Measurements from ENCODE around the gene NEK7.

NEK7 gene

DNA sequence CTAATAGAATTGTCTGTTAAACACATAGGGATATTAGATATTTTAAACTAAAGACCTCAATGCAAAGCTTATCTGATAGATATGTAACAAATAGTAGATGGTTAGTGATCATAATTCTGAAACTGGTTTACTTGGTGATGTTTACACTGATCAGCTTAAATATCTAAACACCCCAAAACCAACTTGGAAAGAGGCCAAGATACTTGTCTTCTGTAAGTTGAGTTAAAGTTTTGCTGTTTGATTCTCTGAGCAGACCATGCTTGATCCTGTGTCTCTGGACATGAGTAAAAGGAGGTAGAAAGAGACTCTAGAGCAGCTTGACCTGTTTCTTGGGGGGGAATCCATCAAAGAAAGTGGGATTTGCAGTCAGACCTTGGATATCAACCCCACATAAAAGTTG lies 107.5 kb downstream of the NEK7 start:
- no peak for DNase-seq

DNA sequence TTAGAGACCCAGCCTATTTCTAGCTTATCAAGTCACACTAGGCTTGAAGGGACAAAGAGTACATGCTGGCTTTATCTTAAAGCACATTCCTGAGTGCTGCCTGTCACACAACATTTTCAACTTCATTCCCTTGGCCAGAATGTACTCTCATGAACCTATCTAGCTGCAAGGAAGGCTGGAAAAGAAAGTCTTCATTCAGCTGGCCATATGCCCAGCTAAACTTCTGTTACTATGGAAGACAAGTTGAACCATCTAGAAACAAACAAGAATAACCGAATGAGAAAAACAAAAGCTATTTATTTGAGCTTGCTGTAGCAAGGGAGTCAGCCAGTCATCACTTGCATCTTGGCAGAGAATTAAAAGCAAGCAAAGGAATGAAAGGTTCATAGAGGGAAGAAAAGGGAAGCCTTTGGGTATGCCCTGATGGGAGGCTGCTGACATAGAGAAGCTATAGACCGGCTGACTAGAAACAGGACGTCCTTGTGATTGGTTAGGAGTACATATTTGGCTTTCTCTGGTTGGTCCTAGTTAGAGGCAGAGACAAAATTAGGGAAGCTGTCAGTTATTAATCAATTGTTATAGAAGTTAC lies 108.4 kb downstream of the NEK7 start:
- no peak for DNase-seq

- DNase-seq: no peak
Observed at GRCh38 chr1:198267056-198267455, 110.3 kb downstream of the NEK7 start.

GRCh38 chr1:198267921-198268320 lies 111.1 kb downstream of the NEK7 start:
- DNase-seq: no peak

DNA sequence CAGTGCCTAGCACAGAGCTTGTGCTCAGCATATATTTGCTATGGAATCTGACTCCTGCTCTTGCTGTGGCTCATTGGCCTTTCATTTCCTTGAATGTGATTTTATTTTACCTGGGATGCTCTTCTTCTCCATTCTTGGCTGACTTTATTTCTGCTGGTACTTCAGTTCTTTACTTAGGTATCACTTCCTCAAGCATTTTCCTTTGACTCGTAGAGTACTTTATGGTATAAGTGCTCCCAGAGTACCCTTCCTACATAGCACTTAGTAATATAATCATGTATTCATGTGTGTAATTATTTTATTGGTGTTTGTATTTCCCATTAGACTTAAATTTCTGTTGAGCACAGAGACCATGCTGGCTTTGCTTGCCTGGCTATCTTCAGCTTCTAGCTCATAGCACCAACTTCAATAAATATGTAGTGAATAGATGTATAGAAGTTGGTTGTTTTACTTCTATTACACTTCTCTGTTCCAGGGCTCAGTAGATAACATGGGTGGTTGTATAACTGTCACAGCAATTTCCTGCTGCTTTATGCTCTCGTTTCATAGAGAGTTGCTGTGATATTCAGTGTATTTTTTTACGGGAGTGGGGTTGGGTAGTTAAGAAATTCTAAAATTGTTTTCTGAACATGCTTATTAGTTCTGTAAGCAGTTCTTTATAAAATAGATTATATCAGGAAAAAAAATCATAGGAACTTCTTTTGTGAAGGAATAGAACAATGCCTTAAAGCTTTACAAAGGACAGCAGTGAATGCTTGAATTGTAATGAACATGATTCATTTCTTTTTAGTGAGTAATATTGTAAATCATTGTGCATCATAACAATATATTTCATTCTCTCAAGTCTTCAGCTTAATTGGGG lies 112.2 kb downstream of the NEK7 start:
- DNase-seq: no peak

DNA sequence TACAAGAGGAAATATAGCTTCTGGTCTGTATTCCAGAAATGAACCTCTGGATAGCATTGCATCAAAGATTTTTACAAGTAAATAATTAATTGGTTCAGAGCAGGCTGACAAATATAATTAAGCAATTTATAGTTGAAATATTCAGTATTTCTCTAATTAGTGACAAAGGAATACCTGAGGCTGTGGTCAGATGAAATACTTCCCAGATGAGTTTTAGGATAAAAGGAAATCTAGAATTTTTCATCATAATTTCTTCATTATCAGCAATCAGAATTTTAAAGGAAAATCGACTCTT lies 112.8 kb downstream of the NEK7 start:
- DNase-seq: no peak

- DNase-seq: no peak
Observed at GRCh38 chr1:198270273-198270828, 113.6 kb downstream of the NEK7 start.

DNA sequence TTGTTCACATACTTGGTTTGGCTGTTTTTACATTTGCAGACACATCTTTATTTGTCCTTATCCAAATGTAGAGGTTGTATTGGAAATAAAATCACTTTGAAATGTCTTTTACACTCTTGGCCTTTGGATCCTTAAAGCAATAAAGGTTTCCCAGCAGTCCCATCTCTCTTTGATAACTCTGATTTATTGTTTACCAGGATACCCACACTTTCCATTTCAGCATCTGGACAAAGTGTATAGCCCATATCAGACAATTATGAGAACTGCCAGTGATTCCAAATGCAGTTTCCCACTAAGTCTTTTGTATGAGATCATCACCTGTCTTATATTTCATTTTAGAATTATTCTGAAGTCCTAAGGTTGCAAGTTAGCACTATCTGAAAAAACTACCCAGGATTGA lies 114.7 kb downstream of the NEK7 start:
- DNase-seq: no peak

DNA sequence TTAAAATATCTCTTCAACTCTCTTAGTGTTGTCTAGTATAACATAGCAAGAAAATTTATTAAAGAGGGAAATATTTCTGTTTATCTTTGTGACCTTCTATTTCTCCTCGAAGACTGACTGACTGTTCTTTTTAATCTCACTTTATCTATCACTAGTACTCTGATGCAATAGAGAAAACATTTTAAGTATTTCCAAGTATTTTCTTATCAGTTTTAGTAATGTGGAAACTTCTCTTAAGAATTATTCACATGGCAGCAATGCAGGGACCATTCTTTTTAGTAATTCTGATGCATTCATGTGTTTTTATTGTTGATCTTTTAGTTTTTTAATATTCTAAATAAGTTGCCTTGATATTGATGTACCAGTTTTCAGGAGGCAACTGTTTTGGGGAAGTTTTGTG lies 115.7 kb downstream of the NEK7 start:
- no peak for DNase-seq

GRCh38 chr1:198273748-198274295 lies 117.0 kb downstream of the NEK7 start:
- DNase-seq: no peak

DNA sequence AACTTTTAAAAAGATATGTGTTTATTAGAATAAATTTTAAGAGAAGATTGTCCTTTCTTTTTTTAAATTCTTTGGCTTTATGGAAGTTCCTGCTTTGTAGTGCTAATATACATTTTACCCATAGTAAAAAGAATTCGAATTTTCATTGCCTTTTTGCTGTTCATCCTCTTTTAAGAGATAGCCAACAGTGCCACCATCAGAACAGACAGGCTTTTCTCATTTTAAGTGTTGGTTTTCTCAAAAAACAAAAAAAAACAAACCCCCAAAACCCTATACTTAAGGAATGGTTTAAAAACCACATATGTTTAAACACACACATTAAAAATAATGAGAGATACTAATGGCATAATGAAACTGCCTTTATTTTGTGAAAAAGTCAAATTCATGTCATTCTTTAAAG lies 118.8 kb downstream of the NEK7 start:
- no peak for DNase-seq

- no peak for DNase-seq
Observed at GRCh38 chr1:198276241-198276640, 119.4 kb downstream of the NEK7 start.

- no peak for DNase-seq
Observed at GRCh38 chr1:198278943-198279342, 122.1 kb downstream of the NEK7 start.

- no peak for DNase-seq
Observed at GRCh38 chr1:198280080-198280479, 123.3 kb downstream of the NEK7 start.

GRCh38 chr1:198281911-198282310 lies 125.1 kb downstream of the NEK7 start:
- no peak for DNase-seq

- DNase-seq: no peak
Observed at GRCh38 chr1:198283222-198283621, 126.4 kb downstream of the NEK7 start.

DNA sequence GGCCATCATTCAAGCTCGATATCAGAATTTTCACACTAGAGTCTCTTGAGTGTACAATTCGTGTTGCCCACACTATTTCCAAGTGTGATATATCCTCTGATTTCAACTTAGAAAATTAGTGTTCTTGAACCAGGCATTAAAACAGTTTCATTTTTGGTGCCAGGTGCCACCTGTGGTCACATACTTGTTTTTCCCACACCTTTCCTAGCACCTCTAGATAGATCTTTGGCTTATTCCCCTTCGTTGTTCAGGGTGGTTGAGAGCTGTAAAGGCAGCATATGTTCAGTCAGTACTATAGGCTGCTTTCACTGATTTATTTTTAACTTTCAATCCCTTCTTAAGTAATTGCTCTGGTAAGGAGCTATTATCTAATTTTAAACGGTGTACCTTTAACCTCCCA lies 131.1 kb downstream of the NEK7 start:
- DNase-seq: no peak

DNA sequence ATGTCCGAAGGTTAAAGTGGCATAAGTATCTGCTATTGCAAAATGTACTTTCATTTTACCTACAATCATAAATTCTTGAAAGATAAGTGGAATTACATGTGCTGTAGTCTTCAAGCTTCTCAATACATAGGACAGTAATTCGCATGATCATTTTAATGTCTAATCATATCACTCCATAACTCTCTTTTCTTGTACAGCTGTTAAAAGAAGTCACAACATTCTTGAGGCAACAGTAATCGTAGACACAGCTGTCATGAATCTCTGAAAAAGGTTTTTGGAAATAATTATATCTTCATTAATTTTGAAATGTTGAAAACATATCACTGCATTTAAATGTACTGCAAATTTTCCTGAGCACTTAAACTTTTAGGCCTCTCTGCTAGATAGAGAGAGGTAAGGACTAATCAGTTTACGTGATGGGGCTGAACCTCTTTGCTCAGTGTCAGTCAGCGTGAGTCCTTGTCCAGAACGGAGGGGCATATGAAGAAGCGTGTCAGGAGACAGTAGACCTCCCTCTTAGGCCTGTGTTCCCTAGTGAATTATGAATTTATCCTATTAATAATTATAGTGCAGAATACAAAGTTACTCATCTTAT lies 133.4 kb downstream of the NEK7 start:
- DNase-seq: no peak

DNA sequence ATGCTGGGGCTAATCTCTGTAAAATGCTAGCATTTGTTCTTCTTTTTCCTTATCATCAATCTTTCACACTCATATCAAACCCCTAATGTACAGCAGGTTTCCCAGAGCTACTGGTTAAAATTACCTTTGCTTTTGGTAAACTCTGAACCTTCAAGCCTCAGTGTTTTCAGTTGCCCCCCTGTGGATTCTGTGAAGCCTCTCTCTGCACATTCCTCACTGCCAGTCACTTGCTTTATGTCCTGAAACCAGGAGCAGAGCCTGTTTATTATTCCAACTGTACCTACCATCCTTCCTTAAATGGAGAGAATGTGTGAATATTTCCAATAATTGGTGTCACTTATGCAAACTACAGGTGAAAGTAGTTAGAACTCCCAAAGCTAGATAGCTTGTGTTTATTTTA lies 134.2 kb downstream of the NEK7 start:
- no peak for DNase-seq

DNA sequence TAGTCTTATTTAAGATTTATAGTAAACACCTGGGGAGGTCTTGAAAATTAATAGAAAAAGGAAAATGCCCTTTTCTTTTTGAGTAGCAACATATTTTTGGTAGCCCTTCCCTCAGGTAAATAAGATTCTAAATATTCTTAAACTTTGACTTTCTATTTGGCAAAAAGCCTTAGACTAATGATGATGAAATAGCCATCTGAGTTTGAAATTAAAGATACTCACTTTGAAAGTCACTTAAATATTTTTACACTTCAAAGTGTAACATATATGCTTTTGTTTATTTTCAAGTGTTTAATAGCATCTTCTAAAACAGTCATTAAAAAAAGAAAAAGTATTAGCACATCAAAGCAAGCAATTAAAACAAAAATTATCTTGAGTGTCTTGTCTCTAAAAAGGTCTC lies 135.1 kb downstream of the NEK7 start:
- no peak for DNase-seq

DNA sequence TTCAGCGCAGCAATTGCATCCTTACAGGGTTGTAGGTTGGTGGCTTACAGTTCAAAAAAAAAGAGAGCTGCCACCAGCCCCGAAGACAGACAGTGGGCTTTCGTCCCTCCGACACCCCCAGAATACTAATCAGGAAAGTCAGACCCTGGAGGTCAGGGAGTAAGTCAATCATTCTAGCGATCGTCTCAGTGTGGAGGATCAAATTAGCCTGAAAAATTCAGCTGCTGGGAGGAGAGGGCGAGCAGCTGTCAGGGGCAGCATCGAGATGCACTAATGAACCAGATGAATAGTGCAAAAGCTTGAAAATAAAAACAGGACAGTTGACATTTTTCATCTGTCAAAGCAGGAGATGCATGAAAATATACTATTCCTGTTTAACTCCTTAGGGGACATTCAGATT lies 138.4 kb downstream of the NEK7 start:
- no peak for DNase-seq

DNA sequence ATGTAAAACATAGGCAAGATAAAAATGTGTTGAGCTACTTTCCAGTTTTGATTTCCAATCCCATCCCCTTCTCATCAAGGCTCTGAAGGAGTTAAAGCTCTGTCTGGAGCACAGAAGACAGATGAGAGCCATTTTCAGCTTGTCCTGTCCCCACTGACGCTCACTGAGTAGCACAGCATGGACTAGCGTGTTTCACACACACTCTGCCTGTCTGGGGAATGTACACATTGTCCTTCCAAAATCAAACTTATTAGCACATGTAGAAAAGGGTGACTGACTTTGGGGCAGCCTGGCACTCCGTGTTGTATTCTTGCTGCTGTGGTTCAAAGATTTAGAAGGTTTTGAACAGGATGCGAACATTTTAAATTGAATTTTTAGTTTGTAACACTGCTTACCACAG lies 139.2 kb downstream of the NEK7 start:
- DNase-seq: no peak

- no peak for DNase-seq
Observed at GRCh38 chr1:198297281-198297680, 140.5 kb downstream of the NEK7 start.

GRCh38 chr1:198298640-198299039 lies 141.8 kb downstream of the NEK7 start:
- no peak for DNase-seq
